Measurements from ENCODE around the gene LRTM2.

GRCh38 chr12:1859643-1860042 lies 39.3 kb downstream of the LRTM2 start:
- TF ChIP-seq CTCF (IDR thresholded peaks at IDR 0.05) (no peak), EP300 (IDR thresholded peaks at IDR 0.05; ENCODE audit: low read depth) (no peak), POLR2A (IDR thresholded peaks at IDR 0.05) (no peak), POLR2AphosphoS5 (IDR thresholded peaks at IDR 0.05) (no peak)

All from transverse colon (tissue), 4 donors.